GM23338 (cell line): Measurements from ENCODE around the gene MAN1C1. TPM values are rescaled to one million over a fixed set of nuclear protein-coding genes. Genes with fewer than 3 reads are reported as not detected.

Source experiments
- ATAC-seq: fragments of 200-7000 bp; cut with Tn5 transposase; 3 replicates; pipeline ENCODE4 v1.9.1; 2020
- DNase-seq: peaks from one replicate; pipeline ENCODE4 v3.0.0-alpha.2; 2015; ENCODE audit warnings: low spot score
- H2AFZ ChIP-seq: fragments of 200-600 bp; sonication (generic); 2 replicates; pipeline ENCODE4 v1.8.0; 2016; ENCODE audit warnings: antibody characterized with exemption, mild to moderate bottlenecking, moderate library complexity
- H3F3A ChIP-seq: fragments of 200-600 bp; sonication (generic); replicated peaks from 2 replicates; pipeline ENCODE4 v1.8.0; 2017; ENCODE audit warnings: antibody characterized with exemption, mixed run types, low read depth
- H3K27ac ChIP-seq: fragments of 200-600 bp; sonication (generic); 2 replicates; pipeline ENCODE4 v1.6.1; 2016; ENCODE audit warnings: low read depth
- H3K27me3 ChIP-seq: fragments of 200-600 bp; sonication (generic); 2 replicates; pipeline ENCODE4 v1.8.0; 2016; ENCODE audit warnings: mild to moderate bottlenecking, mixed run types, moderate library complexity; ENCODE audit not compliant: insufficient read depth
- H3K36me3 ChIP-seq: fragments of 200-600 bp; sonication (generic); 2 replicates; pipeline ENCODE4 v1.8.0; 2016; ENCODE audit warnings: mild to moderate bottlenecking; ENCODE audit not compliant: insufficient read depth
- H3K4me1 ChIP-seq: fragments of 200-600 bp; sonication (generic); 2 replicates; pipeline ENCODE4 v1.8.0; 2016; ENCODE audit warnings: mild to moderate bottlenecking, moderate library complexity; ENCODE audit not compliant: insufficient read depth
- H3K4me2 ChIP-seq: fragments of 200-600 bp; sonication (generic); 2 replicates; pipeline ENCODE4 v1.7.1; 2017; ENCODE audit warnings: mixed run types
- H3K4me3 ChIP-seq: fragments of 200-600 bp; sonication (generic); 2 replicates; pipeline ENCODE4 v1.6.1; 2016; ENCODE audit warnings: mixed run types
- H3K79me2 ChIP-seq: fragments of 200-600 bp; sonication (generic); replicated peaks from 2 replicates; pipeline ENCODE4 v1.8.0; 2017; ENCODE audit warnings: mild to moderate bottlenecking; ENCODE audit not compliant: insufficient read depth
- H3K9me2 ChIP-seq: fragments of 200-600 bp; sonication (generic); 2 replicates; pipeline ENCODE4 v1.8.0; 2017; ENCODE audit not compliant: insufficient read depth
- H4K20me1 ChIP-seq: fragments of 200-600 bp; sonication (generic); replicated peaks from 2 replicates; pipeline ENCODE4 v1.8.0; 2017; ENCODE audit warnings: mild to moderate bottlenecking; ENCODE audit not compliant: insufficient read depth
- H3K27ac Mint-ChIP-seq: 2 replicates; pipeline ENCODE4 v1.8.0; 2020; ENCODE audit warnings: inconsistent platforms, mild to moderate bottlenecking, moderate library complexity, mixed read lengths
- H3K27me3 Mint-ChIP-seq: 3 replicates; pipeline ENCODE4 v1.8.0; 2022; ENCODE audit warnings: low read depth, mild to moderate bottlenecking, moderate library complexity, mixed read lengths, inconsistent platforms; ENCODE audit not compliant: insufficient read depth, poor library complexity
- H3K36me3 Mint-ChIP-seq: 3 replicates; pipeline ENCODE4 v1.8.0; 2021; ENCODE audit warnings: low read depth, mild to moderate bottlenecking, inconsistent platforms, moderate library complexity, mixed read lengths
- H3K4me1 Mint-ChIP-seq: 3 replicates; pipeline ENCODE4 v1.8.0; 2020; ENCODE audit warnings: mild to moderate bottlenecking, inconsistent platforms, mixed read lengths
- H3K4me3 Mint-ChIP-seq: 3 replicates; pipeline ENCODE4 v1.8.0; 2021; ENCODE audit warnings: moderate library complexity, mild to moderate bottlenecking, inconsistent platforms, mixed read lengths
- H3K9me3 Mint-ChIP-seq: 3 replicates; pipeline ENCODE4 v1.8.0; 2020; ENCODE audit warnings: moderate library complexity, mild to moderate bottlenecking, inconsistent platforms, mixed read lengths
- CREB1 ChIP-seq: fragments of 250-450 bp; sonication (Bioruptor Pico); IDR thresholded peaks from 2 replicates; pipeline ENCODE4 v1.5.0; 2020; ENCODE audit warnings: low read depth, mild to moderate bottlenecking, moderate library complexity
- JUNB ChIP-seq: IDR thresholded peaks from one replicate; pipeline ENCODE4 v1.6.1; 2016; ENCODE audit warnings: antibody characterized with exemption; ENCODE audit not compliant: unreplicated experiment
- STAT1 ChIP-seq: IDR thresholded peaks from one replicate; pipeline ENCODE4 v1.6.1; 2016; ENCODE audit warnings: antibody characterized with exemption; ENCODE audit not compliant: unreplicated experiment
- ZNF114 ChIP-seq: fragments of 250-450 bp; sonication (Bioruptor Pico); IDR thresholded peaks from 2 replicates; pipeline ENCODE4 v1.5.0; 2020; ENCODE audit warnings: mild to moderate bottlenecking, moderate library complexity
- polyA plus RNA-seq: library from polyadenylated mRNA; unstranded; fragments of >200 nt; fragmentation: Nextera tagmentation; extraction: Ambion mirVana; gene quantifications from 2 replicates; pipeline ENCODE4 v1.2.1, GENCODE V29; 2016
- total RNA-seq: library from RNA; depleted of rRNA; stranded (reverse); fragments of >200 nt; shearing (Covaris generic); gene quantifications from 2 replicates; pipeline ENCODE4 v1.2.3, GENCODE V29; 2014
- TF ChIP-seq, protein P1 (sequence below): fragments of 250-450 bp; sonication (Bioruptor Pico); IDR thresholded peaks from 2 replicates; pipeline ENCODE4 v1.5.0; 2020; ENCODE audit warnings: mild to moderate bottlenecking, moderate library complexity
- TF ChIP-seq, protein P2 (sequence below), 2 experiments: fragments of 200-600 bp in 1 of 2; sonication (generic) in 1 of 2; conservative IDR thresholded peaks; 2 replicates each; pipeline versions ENCODE4 v1.5.1 to v1.6.1; 2016 to 2017; ENCODE audit warnings: antibody characterized with exemption in 2 of 2, low read depth in 2 of 2, mild to moderate bottlenecking in 2 of 2, moderate library complexity in 1 of 2
- TF ChIP-seq, protein P3 (sequence below): IDR thresholded peaks from one replicate; pipeline ENCODE4 v1.6.1; 2018; ENCODE audit warnings: antibody characterized with exemption; ENCODE audit not compliant: unreplicated experiment

Gene MAN1C1
- total and polyA plus RNA-seq, 2 experiments from 2014 or later = 5.4 to 13.6 TPM

DNA sequence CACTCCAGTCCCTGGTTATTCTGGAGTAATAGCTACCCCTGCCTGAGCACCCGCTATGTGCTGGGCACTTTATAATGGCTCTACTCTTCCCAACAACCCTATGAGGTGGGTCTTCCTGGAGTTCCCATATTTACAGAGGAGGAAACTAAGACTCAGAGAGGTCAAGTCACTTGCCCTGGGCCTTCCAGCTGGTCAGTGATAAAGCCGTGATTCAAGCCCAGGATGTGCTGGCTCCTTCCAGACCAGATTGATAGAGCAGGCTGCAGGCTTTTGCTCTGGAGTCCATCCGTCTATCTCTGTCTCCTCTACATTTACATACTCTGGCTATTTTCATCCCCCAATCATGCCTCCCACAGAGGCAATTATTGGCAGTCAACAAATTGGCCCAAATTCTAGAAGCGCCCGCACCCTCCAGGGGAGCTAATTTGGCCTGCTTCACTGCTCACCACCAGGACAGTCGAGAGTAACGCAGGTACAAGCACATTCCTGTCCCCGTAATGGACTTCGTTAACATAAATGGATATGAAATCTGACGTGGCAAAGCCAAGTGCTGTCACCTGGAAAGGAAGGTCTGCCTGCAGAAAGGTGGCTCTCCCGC is 143.6 kb downstream of the MAN1C1 start (continued):
- TF ChIP-seq, protein P1, sequence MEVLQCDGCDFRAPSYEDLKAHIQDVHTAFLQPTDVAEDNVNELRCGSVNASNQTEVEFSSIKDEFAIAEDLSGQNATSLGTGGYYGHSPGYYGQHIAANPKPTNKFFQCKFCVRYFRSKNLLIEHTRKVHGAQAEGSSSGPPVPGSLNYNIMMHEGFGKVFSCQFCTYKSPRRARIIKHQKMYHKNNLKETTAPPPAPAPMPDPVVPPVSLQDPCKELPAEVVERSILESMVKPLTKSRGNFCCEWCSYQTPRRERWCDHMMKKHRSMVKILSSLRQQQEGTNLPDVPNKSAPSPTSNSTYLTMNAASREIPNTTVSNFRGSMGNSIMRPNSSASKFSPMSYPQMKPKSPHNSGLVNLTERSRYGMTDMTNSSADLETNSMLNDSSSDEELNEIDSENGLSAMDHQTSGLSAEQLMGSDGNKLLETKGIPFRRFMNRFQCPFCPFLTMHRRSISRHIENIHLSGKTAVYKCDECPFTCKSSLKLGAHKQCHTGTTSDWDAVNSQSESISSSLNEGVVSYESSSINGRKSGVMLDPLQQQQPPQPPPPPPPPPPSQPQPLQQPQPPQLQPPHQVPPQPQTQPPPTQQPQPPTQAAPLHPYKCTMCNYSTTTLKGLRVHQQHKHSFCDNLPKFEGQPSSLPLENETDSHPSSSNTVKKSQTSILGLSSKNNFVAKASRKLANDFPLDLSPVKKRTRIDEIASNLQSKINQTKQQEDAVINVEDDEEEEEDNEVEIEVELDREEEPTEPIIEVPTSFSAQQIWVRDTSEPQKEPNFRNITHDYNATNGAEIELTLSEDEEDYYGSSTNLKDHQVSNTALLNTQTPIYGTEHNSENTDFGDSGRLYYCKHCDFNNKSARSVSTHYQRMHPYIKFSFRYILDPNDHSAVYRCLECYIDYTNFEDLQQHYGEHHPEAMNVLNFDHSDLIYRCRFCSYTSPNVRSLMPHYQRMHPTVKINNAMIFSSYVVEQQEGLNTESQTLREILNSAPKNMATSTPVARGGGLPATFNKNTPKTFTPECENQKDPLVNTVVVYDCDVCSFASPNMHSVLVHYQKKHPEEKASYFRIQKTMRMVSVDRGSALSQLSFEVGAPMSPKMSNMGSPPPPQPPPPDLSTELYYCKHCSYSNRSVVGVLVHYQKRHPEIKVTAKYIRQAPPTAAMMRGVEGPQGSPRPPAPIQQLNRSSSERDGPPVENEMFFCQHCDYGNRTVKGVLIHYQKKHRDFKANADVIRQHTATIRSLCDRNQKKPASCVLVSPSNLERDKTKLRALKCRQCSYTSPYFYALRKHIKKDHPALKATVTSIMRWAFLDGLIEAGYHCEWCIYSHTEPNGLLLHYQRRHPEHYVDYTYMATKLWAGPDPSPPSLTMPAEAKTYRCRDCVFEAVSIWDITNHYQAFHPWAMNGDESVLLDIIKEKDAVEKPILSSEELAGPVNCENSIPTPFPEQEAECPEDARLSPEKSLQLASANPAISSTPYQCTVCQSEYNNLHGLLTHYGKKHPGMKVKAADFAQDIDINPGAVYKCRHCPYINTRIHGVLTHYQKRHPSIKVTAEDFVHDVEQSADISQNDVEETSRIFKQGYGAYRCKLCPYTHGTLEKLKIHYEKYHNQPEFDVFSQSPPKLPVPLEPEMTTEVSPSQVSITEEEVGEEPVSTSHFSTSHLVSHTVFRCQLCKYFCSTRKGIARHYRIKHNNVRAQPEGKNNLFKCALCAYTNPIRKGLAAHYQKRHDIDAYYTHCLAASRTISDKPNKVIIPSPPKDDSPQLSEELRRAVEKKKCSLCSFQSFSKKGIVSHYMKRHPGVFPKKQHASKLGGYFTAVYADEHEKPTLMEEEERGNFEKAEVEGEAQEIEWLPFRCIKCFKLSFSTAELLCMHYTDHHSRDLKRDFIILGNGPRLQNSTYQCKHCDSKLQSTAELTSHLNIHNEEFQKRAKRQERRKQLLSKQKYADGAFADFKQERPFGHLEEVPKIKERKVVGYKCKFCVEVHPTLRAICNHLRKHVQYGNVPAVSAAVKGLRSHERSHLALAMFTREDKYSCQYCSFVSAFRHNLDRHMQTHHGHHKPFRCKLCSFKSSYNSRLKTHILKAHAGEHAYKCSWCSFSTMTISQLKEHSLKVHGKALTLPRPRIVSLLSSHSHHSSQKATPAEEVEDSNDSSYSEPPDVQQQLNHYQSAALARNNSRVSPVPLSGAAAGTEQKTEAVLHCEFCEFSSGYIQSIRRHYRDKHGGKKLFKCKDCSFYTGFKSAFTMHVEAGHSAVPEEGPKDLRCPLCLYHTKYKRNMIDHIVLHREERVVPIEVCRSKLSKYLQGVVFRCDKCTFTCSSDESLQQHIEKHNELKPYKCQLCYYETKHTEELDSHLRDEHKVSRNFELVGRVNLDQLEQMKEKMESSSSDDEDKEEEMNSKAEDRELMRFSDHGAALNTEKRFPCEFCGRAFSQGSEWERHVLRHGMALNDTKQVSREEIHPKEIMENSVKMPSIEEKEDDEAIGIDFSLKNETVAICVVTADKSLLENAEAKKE (CRISPR knock-in tag) = no peak
- TF ChIP-seq ZNF114 = no peak

DNA sequence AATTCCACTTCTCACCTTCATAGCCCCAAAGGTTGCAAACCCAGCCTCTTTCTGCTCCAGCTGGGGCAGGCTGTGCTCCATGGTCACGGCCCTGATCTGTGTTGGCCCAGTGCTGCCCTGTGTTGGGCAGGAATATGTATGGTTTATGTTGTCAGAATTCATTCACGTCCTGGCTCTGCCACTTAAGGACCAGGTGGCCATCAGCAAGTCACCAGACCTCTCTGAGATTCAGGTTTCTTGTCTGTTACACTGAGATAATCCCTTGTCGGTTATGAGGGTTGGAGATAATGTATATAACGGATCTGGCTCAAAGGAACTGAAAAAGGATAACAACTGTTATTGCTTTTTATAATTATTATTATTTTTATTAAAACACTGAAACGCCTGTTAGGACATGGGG is 144.3 kb downstream of the MAN1C1 start:
- H3K36me3 ChIP-seq = no peaks in the 10 kb centered on the region
- Mint-ChIP-seq H3K27me3 (peaks cover 8% of the 10 kb centered on the region), H3K4me1 (peaks cover 46% of the 10 kb centered on the region), H3K9me3 (no peaks in the 10 kb centered on the region), H3K27ac (no peak overlapping the region), H3K4me3 (no peak overlapping the region), H3K36me3 (no peaks in the 10 kb centered on the region)
- H3K27me3 ChIP-seq = no peaks in the 10 kb centered on the region
- no peak overlapping the region for H2AFZ ChIP-seq
- H3F3A ChIP-seq = no peaks in the 10 kb centered on the region
- H3K27ac ChIP-seq = no peak overlapping the region
- no peaks in the 10 kb centered on the region for H3K9me2 ChIP-seq
- H3K4me1 ChIP-seq = peaks cover 16% of the 10 kb centered on the region
- no peak overlapping the region for H3K4me3 ChIP-seq
- H3K4me2 ChIP-seq = no peak overlapping the region
- no peaks in the 10 kb centered on the region for H3K79me2 ChIP-seq
- no peaks in the 10 kb centered on the region for H4K20me1 ChIP-seq
- DNase-seq (no peak), ATAC-seq (no peak)
- no peak for TF ChIP-seq JUNB
- TF ChIP-seq, protein P2, sequence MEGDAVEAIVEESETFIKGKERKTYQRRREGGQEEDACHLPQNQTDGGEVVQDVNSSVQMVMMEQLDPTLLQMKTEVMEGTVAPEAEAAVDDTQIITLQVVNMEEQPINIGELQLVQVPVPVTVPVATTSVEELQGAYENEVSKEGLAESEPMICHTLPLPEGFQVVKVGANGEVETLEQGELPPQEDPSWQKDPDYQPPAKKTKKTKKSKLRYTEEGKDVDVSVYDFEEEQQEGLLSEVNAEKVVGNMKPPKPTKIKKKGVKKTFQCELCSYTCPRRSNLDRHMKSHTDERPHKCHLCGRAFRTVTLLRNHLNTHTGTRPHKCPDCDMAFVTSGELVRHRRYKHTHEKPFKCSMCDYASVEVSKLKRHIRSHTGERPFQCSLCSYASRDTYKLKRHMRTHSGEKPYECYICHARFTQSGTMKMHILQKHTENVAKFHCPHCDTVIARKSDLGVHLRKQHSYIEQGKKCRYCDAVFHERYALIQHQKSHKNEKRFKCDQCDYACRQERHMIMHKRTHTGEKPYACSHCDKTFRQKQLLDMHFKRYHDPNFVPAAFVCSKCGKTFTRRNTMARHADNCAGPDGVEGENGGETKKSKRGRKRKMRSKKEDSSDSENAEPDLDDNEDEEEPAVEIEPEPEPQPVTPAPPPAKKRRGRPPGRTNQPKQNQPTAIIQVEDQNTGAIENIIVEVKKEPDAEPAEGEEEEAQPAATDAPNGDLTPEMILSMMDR (conservative IDR thresholded peaks at IDR 0.05; ENCODE audit: low read depth in 2 of 2) = no peak
- no peak for TF ChIP-seq STAT1
- no peak for TF ChIP-seq CREB1
- TF ChIP-seq, protein P3, sequence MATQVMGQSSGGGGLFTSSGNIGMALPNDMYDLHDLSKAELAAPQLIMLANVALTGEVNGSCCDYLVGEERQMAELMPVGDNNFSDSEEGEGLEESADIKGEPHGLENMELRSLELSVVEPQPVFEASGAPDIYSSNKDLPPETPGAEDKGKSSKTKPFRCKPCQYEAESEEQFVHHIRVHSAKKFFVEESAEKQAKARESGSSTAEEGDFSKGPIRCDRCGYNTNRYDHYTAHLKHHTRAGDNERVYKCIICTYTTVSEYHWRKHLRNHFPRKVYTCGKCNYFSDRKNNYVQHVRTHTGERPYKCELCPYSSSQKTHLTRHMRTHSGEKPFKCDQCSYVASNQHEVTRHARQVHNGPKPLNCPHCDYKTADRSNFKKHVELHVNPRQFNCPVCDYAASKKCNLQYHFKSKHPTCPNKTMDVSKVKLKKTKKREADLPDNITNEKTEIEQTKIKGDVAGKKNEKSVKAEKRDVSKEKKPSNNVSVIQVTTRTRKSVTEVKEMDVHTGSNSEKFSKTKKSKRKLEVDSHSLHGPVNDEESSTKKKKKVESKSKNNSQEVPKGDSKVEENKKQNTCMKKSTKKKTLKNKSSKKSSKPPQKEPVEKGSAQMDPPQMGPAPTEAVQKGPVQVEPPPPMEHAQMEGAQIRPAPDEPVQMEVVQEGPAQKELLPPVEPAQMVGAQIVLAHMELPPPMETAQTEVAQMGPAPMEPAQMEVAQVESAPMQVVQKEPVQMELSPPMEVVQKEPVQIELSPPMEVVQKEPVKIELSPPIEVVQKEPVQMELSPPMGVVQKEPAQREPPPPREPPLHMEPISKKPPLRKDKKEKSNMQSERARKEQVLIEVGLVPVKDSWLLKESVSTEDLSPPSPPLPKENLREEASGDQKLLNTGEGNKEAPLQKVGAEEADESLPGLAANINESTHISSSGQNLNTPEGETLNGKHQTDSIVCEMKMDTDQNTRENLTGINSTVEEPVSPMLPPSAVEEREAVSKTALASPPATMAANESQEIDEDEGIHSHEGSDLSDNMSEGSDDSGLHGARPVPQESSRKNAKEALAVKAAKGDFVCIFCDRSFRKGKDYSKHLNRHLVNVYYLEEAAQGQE = no peak
